Hematopoietic multipotent progenitor cell treated with erythropoietin and hydrocortisone succinate and interleukin-3 and kit ligand, for 15 days (in vitro differentiated cells): Measurements from ENCODE around the gene DIRAS1.
"Not testable (repeated sequence)": the region's sequence is repeated elsewhere in the genome, so short reads cannot be mapped to it uniquely, and the experiment has no call there.

Experiments used
- DNase-seq: peaks from one replicate; pipeline ENCODE4 v3.0.0-alpha.2; 2015; ENCODE audit warnings: low spot score

The DIRAS1 gene

DNA sequence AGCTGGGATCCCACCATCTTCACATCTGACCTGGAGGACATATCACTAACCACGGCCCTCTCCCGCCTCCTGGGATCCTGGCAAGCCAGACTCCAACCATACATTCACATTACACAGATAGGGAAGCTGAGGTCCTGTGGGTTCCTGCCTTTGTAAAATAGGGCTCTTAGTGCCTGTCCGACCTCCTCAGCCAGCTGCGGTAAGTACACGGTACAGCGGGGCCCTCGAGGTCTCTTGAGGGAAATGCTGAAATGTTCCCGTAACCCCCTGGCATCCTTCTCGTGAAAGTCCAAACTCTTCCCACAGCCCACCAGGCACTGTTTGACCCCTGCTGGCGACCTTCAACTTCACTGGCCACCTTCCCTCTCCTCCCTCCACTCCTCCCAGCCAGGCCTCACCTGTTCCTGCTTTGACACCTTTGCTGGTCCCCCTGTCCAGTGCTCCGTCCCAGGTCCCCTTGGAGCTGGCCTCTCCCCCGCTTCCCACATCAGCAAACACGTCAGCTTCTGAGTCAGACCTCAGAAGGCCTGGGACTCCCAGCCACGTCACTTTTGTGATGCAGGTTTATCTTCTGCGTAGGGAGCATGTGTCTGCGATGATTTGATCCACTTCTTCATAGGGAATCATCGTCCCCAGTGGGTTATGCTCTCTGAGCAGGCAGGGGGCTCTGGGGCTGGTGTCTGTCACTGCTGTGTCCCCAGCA, 9.8 kb downstream of the DIRAS1 start:
- no peak for DNase-seq

DNA sequence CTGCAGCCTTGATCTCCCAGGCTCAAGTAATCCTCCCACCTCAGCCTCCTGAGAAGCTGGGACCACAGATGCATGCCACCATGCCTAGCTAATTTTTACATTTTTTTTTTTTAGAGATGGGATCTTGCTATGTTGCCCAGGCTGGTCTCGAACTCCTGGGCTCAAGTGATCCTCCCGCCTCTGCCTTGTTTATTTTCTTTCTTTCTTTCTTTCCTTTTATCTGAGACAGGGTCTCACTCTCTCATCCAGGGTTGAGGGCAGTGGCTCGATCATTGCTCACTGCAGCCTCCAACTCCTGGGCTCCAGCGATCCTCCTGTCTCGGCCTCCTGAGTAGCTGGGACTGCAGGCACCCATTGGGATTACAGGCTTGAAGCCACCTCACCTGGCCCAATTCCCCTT, 14.9 kb downstream of the DIRAS1 start:
- DNase-seq, result no peak

DNA sequence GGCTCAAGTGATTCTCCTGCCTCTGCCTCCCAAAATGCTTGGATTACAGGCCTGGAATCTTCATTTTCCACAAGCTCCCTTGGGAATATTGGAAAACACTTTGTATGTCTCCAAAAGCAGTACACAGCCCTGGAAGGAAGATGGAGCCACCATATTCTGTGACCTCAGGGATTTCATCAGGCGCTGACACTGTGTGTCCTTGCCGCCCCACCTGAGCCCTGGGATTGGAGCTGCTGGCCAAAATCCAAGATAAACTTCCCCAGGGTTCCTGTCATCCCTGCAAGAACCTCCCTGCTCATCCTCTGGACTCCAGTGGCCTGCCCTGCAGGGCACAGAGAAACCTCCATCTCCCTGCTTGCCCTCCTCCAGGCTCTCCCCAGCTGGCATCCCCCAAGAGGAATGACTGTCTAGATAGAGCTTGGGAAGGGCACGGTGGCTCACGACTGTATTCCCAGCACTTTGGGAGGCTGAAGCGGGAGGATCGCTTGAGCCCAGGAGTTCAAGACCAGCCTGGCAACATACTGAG, 17.4 kb downstream of the DIRAS1 start:
- no peak for DNase-seq

DNA sequence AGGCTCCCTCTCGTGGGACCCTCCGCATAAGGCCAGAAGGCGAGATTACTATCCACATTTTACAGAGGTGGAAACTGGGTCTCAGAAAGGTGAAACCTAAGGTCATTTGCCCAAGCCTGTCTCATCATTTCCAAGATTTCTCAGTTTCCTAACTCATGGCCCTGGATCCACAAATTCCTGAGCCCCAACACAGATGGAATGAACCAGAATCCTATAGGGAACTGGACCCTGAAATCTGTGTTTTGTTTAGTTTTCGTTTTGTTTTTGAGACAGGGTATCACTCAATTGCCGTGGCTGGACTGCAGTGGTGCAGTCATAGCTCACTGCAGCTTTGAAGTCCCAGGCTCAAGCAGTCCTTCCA, 18.1 kb downstream of the DIRAS1 start:
- DNase-seq, result no peak

DNA sequence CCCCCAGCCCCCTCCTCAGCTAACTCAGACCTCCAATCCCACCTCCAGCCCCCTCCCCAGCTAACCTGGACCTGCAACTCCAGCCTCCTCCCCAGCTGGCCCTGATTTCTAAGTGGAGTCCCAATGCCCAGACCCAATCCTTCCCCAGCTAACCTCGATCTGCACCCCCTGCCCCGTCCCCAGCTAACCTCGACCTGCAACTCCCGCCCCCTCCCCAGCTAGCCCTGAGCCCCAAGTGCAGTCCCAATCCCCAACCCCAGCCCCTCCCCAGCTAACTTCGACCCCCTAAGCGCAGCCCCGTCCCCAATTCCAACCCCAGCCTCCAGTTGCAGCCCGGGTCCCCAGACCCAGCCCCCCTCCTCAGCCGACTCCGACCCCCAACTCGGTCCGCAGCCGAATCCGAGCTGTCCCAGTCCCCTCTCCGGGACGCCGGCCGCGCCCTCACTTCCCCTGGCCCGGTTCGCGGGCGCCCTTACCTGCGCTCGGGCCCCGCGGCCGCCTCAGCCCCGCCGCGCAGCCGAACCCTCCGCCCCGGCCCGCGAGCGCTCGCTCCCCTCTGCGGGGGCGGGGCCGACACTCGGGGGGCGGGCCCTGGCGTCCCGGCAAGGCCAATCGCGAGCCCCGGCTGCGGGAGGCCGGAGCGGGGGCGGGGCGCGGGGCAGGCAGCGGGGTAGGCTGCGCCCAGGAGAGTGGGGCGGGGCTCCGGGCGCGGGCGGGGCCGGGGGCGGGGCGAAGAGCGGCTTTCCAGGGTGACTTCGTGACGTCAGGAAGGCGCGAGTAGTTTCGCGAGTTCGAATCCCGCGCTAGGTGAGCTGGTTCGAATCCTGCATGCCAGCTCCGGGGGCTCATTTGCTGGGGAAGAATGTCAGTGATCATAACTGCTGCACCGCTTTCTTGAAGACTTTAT, 18.7 kb downstream of the DIRAS1 start, which contains the start of gene GNG7:
Gene GNG7 (minus strand): TSS at position 525 of the 907 bp plus-strand sequence. CDS start 182,006 bp downstream, outside the sequence.
- peak; percentile 80 for DNase-seq

DNA sequence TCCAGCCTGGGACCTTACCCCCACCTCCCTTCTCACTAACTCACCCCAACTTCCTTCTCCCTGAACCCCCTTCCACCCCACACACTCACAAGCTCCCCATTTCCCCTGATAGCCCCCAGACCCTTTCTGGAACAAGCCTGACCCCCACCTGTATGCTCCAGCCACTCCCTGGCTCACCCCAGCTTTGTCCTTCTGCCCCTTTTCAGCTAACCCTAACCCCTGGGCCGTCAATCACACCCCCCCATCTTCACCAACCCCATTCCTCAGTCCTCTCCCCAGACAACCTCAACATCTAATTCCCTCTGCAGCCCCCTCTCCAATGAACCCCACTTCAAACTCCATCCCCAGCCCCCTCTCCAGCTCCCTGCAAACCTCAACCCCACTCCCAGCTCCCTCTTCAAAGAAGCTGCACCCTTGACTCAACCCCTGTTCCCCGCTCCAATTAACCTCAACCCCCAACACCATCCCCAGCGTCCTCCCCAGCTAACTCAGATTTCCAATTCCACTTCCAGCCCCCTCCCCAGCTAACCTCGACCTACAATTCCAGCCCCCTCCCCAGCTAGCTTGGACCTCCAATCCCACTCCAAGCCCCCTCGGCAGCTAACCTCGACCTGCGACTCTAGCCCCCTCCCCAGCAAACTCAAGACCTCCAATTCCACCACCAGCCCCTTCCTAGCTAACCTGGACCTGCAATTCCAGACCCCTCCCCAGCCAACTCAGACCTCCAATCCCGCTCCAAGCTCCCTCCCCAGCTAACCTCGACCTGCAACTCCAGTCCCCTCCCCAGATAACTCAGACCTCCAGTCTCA, 19.6 kb downstream of the DIRAS1 start:
- DNase-seq, result no peak

DNA sequence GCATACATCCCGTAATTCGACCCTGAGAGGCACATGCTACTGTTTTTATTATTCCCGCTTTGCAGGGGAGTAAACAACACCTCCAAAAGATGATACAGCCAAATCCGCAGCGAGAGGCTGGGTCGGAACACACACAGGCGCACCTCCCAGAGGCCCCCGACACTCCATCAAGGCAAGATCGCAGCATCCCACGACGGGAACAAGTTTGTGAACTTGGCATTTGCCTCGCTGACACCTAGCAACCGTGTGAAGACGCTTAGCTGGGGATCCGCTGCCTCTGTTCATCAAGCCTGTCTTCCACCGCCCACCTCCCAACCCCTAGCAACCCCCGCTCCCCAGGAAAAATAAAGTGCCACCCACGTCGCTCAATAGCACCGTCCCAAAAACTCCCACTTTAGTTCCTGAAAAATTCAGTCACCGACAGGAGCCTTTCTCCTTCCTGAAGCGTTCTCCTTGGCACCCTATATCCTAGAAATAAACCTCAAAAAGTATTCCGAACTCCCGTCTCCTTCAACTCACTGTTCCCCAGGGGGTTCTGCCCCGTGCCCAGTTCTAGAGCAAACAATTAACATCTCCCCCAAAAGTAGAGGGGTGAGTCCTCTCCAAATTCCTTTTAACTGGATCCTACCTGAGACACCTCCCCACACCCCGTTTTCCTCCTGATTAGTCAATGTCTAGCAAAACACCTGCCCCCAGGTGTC, 20.4 kb downstream of the DIRAS1 start:
- DNase-seq, result no peak

DNA sequence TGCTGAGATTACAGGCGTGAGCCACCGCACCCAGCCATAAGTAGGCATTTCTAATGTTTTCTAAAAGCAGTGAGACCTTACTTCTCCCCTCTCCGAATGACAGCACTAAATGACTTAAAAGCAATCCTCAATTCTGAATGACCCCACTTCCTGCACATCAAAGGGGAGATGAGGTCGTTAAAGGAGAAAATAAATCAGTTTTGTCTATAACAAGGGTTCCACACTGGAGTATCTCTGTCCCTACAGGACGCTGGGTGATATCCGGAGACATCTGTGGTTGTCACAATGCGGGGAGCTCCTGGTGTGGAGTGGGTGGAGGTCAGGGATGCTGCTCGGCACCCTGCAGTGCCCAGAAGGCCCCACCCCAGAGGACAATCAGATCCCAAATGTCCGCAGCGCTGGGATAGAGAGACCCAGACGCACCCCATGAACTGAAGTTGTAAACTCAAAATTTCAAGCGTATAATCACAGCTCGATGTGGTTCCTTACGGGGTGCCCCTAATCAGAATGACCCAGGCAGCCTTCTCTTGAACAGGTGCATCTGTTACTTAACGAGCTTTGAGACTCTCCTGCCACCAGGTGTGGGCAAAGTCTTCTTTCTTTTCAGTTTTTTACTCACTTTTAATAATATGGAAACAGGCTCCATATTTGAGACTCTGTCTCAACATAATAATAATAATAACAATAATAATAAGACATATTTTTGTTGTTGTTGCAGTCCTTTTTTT, 21.6 kb downstream of the DIRAS1 start:
- no peak for DNase-seq

DNA sequence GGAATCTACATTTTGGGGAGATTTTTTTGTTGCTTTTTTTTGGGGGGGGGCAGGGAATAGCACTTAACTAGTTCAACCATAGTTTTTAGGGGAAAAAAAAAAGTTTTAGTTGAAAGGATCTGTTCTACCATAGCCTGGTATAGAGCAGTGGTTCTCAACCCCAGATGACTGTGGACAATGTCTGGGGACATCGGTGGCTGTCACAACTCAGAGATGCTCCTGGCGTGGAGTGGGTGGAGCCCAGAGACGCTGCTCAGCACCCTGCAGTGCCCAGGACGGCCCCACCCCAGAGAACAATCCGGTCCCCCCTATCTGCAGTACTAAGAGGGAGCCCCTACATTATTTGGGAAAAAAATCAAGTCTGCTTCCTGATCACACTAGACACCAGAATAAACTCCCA, 27.0 kb downstream of the DIRAS1 start:
- DNase-seq, result no peak

DNA sequence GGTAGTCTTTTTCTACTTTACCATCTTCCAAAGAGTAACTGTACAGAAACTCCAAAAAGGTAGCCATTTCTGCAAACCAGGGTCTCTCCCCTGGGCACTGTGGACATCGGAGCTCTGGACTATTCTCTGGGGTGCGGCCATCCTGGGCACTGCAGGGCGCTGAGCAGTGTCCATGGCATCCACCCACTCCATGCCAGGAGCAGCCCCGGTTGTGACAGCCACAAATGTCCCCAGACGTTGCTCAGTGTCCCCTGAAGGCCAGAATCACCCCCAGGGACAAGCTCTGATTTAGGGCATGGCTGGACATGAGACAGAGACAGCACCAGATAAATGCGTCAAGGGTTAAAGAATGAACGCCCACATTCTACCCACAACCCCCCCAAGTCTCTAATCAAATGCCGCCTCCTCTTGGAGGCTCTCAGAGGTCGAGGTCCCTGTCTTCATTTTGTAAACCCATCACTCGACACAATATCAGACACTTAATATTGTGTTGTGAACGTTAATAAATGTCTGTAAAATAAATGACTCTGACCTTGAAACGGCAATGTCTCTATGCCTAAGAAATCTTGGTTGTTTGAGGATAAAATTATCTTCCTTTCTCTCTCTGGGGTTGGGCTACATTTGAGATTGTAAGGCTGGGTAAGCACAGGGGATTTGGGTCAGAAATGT, 27.5 kb downstream of the DIRAS1 start:
- no peak for DNase-seq

DNA sequence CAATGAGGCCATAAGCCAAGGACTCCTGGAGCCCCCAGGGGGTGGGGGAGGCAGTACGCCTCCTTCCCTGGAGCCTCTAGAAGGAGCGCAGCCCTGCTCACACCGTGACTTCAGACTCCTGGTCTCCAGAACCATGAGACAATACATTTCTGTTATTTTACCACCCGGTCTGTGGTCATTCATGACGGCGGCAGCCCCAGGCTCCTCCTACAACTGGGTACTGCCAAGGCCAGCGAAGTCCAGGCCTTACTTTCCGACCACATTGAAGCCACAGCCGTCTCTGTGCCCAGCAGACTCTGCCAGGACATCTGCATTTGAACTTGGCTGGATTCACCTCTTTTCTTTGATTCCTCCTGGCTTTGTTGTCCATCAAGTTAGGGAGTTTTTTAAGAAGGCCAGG, 29.2 kb downstream of the DIRAS1 start:
- no peak for DNase-seq

DNA sequence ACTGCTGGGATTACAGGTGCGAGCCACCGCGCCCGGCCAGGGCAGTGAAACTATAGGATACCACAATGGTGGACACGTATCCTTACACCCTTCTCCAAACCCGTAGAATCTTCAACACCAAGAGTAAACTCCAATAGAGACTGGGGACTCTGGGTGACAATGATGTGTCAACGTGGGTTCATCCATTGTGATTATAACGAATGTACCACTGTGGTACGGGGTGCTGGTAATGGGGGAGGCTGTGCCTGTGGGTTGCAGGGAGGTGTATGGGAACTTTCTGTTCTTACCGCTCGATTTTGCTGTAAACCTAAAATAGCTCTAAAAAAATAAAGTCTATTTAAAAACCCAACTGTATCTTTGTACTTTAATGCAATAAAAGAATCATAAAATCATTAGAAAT, 30.3 kb downstream of the DIRAS1 start:
- DNase-seq, result no peak

DNA sequence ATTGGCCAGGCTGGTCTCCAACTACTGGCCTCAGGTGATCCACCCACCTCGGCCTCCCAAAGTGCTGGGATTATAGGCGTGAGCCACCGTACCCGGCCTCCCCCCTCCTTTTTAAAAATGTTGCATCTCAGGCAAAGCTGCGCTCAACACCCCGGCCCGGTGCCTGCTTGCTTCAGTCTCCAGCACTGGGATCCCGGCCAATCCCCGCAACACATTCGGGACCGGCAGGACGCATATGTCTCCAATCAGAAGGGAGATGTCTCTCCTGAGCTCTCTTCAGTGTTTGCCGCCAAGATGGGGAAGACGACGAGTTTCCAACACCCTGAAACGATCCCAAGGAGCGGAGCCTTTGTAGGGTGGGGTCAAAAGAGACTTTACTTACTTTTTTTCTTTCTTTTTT, 34.8 kb downstream of the DIRAS1 start:
- DNase-seq, result no peak

DNA sequence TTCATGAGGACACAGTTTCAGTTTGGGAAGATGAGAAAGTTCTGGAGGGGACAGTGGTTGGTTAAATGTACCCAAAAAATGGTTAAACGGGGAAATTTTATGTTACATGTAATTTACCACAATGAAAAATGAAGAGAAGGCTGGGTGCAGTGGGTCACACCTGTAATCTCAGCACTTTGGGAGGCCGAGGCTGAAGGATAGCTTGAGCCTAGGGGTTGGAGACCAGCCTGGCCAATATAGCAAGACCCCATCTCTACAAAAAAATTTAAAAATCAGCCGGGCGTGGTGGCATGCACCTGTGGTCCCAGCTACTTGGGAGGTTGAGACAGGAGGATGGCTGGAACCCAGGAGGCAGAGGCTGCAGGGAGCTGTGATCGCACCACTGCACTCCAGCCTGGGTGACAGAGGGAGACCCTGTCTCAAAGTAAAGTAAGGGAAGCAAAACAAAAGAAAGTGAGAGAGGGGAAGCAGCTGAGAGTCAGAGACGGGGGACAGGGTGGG, 35.9 kb downstream of the DIRAS1 start:
- DNase-seq, result no peak

DNA sequence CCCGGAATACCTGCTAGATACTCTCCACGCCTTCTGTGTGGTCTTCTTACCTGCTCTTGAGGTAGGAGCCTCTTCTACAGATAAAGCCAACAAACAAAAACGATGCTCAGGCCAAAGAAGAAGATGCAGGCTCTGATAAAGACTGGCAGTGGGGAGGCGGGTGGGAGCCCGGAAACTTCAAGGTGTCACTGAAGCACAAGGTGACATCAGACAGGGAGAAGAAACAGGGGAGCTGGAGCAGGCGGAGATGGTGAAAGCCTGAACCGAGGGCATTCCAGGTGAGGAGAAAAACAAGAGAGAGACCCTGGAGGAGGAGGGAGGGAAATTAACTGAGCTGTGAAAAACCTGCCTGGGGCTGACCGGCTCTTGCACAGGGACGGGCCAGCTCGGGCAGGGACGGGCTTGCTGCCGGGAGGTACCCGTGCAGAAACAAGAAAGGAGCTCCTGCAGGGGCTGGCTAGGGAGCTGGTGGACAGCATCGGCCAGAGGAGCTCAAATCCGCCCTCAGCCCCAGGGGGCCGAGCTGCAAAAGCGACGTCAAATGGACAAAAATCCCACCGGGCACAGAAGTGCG, 37.7 kb downstream of the DIRAS1 start:
- DNase-seq, result no peak

DNA sequence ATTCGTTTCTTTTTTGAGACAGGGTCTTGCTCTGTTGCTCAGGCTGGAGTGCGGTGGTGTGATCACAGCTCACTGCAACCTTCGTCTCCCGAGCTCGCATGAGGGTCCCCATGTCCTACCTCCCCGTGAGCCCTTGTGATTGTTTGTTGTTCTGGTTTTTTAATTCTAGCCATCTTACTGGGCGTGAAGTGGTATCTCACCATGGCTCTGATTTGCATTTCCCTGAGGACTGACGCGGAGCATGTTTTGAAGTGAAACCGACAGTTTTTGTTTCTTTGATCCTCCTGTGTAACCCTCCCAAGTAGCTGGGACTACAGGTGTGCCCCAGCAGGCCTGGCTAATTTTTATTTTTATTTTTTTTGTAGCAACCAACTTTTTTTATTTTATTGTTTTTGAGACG, 40.4 kb downstream of the DIRAS1 start:
- DNase-seq, result no peak

DNA sequence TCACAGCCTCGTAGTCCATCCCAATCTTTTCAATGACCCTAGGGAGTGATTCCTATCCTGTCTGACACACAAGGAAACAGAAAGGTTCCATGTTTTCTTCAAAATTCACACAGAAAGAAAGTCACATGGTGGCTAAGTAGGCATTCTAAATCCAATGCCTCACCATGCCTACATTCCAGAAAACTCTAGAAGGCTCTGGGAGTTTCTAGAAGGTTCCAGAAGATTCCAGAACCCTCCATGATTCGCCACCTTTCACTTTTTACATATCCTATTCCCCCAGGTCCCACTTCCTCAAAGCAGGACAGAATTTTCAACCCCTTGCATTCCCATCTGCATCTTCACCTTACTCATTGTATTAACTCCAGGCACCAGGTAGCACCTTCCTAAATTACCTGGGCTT, 41.7 kb downstream of the DIRAS1 start:
- DNase-seq, result no peak

DNA sequence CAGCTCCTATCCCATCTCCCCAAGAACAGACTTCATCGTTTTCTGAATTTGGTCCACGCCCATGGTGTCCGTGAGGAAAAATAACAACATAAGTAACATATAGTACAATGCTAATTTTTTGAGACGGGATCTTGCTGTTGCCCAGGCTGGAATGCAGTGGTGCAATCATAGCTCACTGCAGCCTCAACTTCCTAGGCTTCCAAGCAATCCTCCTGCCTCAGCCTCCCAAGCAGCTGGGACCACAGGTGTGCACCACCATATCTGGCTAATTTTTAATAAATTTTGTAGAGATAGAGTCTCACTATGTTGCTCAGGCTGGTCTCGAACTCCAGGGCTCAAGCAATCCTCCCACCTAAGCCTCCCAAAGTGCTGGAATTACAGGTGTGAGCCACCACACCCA, 42.2 kb downstream of the DIRAS1 start:
- not testable (repeated sequence) for DNase-seq

DNA sequence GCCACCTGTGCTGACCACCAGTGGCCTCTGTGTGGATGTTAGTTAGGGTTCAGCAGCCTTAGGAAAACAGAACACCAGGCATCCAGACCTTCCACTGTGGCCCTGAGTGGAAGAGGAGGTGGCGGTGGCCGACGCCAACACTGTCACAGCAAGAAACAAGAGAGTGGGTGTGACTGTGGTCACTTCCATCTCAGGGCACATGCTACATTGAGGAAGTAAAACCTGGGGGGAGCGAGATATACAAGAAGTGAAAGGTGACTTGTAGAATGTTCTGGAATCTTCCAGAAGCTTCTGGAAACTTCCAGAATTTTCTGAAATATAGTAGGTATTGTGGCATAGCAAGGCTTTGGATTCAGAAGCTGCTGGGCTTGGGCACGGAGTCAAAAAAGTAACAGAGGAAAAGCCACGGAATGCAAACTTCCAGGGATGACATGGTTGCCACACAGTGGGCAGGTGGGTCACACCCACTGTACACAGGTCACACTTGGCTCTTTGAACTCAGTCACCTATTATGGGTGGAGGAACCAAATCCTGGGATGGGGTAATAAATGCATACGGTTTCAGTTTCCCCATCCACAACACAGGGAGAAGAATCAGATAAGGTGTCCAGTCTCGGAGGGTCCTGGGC, 43.0 kb downstream of the DIRAS1 start:
- DNase-seq, result no peak
